HepG2 (cell line): ENCODE measurements around the gene TAS1R3. TPM values are rescaled to one million over a fixed set of nuclear protein-coding genes. Genes with fewer than 3 reads are reported as not detected.

Experiments
- AGO1 ChIP-seq: fragments of 200-400 bp; formaldehyde crosslinking; IDR thresholded peaks from 2 replicates; pipeline ENCODE4 v1.6.1; 2017; ENCODE audit warnings: mild to moderate bottlenecking, low read depth, low read length, moderate library complexity; ENCODE audit not compliant: poor library complexity, severe bottlenecking
- AGO2 ChIP-seq: fragments of 200-400 bp; formaldehyde crosslinking; optimal IDR thresholded peaks from 2 replicates; pipeline ENCODE3; 2017; ENCODE audit warnings: mild to moderate bottlenecking, low read depth, low read length, moderate library complexity
- CBFB ChIP-seq: sonication (generic); formaldehyde crosslinking; IDR thresholded peaks from 2 replicates; pipeline ENCODE4 v1.4.0; 2020; ENCODE audit warnings: missing genetic modification reagents
- CSRNP2 ChIP-seq: sonication (generic); formaldehyde crosslinking; conservative IDR thresholded peaks from 2 replicates; pipeline ENCODE4 v1.8.0; 2022; ENCODE audit warnings: low read depth, missing genetic modification reagents
- EED ChIP-seq: sonication (generic); formaldehyde crosslinking; IDR thresholded peaks from 2 replicates; pipeline ENCODE4 v1.5.0; 2020; ENCODE audit warnings: mild to moderate bottlenecking, missing genetic modification reagents
- GLI4 ChIP-seq: sonication (generic); formaldehyde crosslinking; IDR thresholded peaks from 2 replicates; pipeline ENCODE4 v1.5.1; 2020; ENCODE audit warnings: missing genetic modification reagents, mild to moderate bottlenecking, moderate library complexity, borderline replicate concordance
- GRHL1 ChIP-seq: sonication (generic); formaldehyde crosslinking; conservative IDR thresholded peaks from 2 replicates; pipeline ENCODE4 v1.8.0; 2022; ENCODE audit warnings: missing genetic modification reagents
- HDAC2 ChIP-seq: sonication (generic); formaldehyde crosslinking; IDR thresholded peaks from 2 replicates; pipeline ENCODE4 v1.4.0; 2020; ENCODE audit warnings: missing genetic modification reagents
- HNRNPUL1 ChIP-seq: fragments of 200-400 bp; formaldehyde crosslinking; IDR thresholded peaks from 2 replicates; pipeline ENCODE4 v1.6.1; 2017; ENCODE audit warnings: low read depth, mild to moderate bottlenecking, low read length, moderate library complexity
- KDM1A ChIP-seq: IDR thresholded peaks from 2 replicates; pipeline ENCODE4 v1.6.1; 2016; ENCODE audit warnings: missing compliant biosample characterization
- KLF16 ChIP-seq, 2 experiments: sonication (generic) in 1 of 2; formaldehyde crosslinking in 1 of 2; IDR thresholded peaks; 2 replicates each; pipeline versions ENCODE4 v1.6.1 to v1.8.0; 2016 to 2023; ENCODE audit warnings: missing genetic modification reagents in 2 of 2, missing compliant biosample characterization in 1 of 2
- KMT2B ChIP-seq: IDR thresholded peaks from 2 replicates; pipeline ENCODE4 v1.6.1; 2016; ENCODE audit warnings: missing genetic modification reagents, missing compliant biosample characterization
- LBX2 ChIP-seq: sonication (generic); formaldehyde crosslinking; IDR thresholded peaks from 2 replicates; pipeline ENCODE4 v1.5.0; 2020; ENCODE audit warnings: missing genetic modification reagents, mild to moderate bottlenecking, borderline replicate concordance
- NR2F6 ChIP-seq, 2 experiments: IDR thresholded peaks; 2 replicates each; pipeline ENCODE4 v1.6.1; 2016; ENCODE audit warnings: antibody characterized with exemption in 1 of 2, mild to moderate bottlenecking in 1 of 2
- PHF5A ChIP-seq: IDR thresholded peaks from one replicate; pipeline ENCODE4 v1.6.1; 2018; ENCODE audit warnings: low read depth, missing genetic modification reagents; ENCODE audit not compliant: unreplicated experiment
- RBFOX2 ChIP-seq: fragments of 200-400 bp; formaldehyde crosslinking; IDR thresholded peaks from 2 replicates; pipeline ENCODE4 v1.6.1; 2017; ENCODE audit warnings: low read depth, mild to moderate bottlenecking, low read length
- TBP ChIP-seq: sonication (generic); formaldehyde crosslinking; IDR thresholded peaks from 2 replicates; pipeline ENCODE4 v1.5.0; 2020; ENCODE audit warnings: missing genetic modification reagents
- TBX2 ChIP-seq: sonication (generic); formaldehyde crosslinking; IDR thresholded peaks from 2 replicates; pipeline ENCODE4 v1.5.0; 2020; ENCODE audit warnings: missing genetic modification reagents, mild to moderate bottlenecking, borderline replicate concordance
- THAP11 ChIP-seq: IDR thresholded peaks from 2 replicates; pipeline ENCODE4 v1.6.1; 2016; ENCODE audit warnings: missing biosample characterization, missing genetic modification reagents
- ZBTB7A ChIP-seq: sonication (generic); formaldehyde crosslinking; IDR thresholded peaks from 2 replicates; pipeline ENCODE4 v1.8.0; 2022; ENCODE audit warnings: mild to moderate bottlenecking, missing genetic modification reagents
- ZIK1 ChIP-seq: sonication (generic); formaldehyde crosslinking; IDR thresholded peaks from 2 replicates; pipeline ENCODE4 v1.5.0; 2020; ENCODE audit warnings: mild to moderate bottlenecking, low read depth, missing genetic modification reagents, borderline replicate concordance
- ZMYM4 ChIP-seq: sonication (generic); formaldehyde crosslinking; IDR thresholded peaks from 2 replicates; pipeline ENCODE4 v1.8.1; 2023; ENCODE audit warnings: mild to moderate bottlenecking, missing genetic modification reagents
- ZNF264 ChIP-seq: sonication (generic); formaldehyde crosslinking; IDR thresholded peaks from 2 replicates; pipeline ENCODE4 v1.4.0; 2020; ENCODE audit warnings: missing genetic modification reagents
- ZNF414 ChIP-seq: sonication (generic); formaldehyde crosslinking; IDR thresholded peaks from 2 replicates; pipeline ENCODE4 v1.5.0; 2020; ENCODE audit warnings: missing genetic modification reagents
- ZNF441 ChIP-seq: sonication (generic); formaldehyde crosslinking; IDR thresholded peaks from 2 replicates; pipeline ENCODE4 v1.7.0; 2021; ENCODE audit warnings: missing genetic modification reagents, borderline replicate concordance
- ZNF446 ChIP-seq: sonication (generic); formaldehyde crosslinking; IDR thresholded peaks from 2 replicates; pipeline ENCODE4 v1.5.0; 2020; ENCODE audit warnings: mild to moderate bottlenecking, missing genetic modification reagents
- ZNF75D ChIP-seq: sonication (generic); formaldehyde crosslinking; IDR thresholded peaks from 2 replicates; pipeline ENCODE4 v1.8.1; 2023; ENCODE audit warnings: missing genetic modification reagents, mild to moderate bottlenecking, borderline replicate concordance
- ZSCAN29 ChIP-seq: sonication (generic); formaldehyde crosslinking; conservative IDR thresholded peaks from 2 replicates; pipeline ENCODE4 v1.4.0; 2020; ENCODE audit warnings: mild to moderate bottlenecking, missing genetic modification reagents
- polyA plus RNA-seq, 8 experiments: library from polyadenylated mRNA; depleted of rRNA in 3 of 8; stranded (reverse) in 7 of 8; unstranded in 1 of 8; fragments of >200 nt; fragmentation: Illumina TruSeq in 4 of 8; extraction: Trizol in 4 of 8; gene quantifications; 2 replicates each; pipeline versions ENCODE4 v1.2.1 to v1.2.3, GENCODE V29; 2011 to 2016; ENCODE audit warnings: low read depth in 4 of 8, missing spikeins in 1 of 8, mixed read lengths in 1 of 8; ENCODE audit not compliant: insufficient read depth in 1 of 8
- total RNA-seq, 5 experiments: library from RNA; depleted of rRNA; stranded (reverse); fragments of >200 nt; fragmentation: Illumina TruSeq; extraction: Trizol; gene quantifications; 2 replicates each; pipeline ENCODE4 v1.2.3, GENCODE V29; 2016; ENCODE audit warnings: low read depth in 1 of 5

Gene TAS1R3
- total and polyA plus RNA-seq, 2 of the 13 experiments (the other 11 are each of a cell fraction or from before 2014, with no cell fraction given), result 0.13 to 0.15 TPM

- TF ChIP-seq ZNF446 (no peak), NR2F6 (IDR thresholded peaks at IDR 0.05) (no peak), NR2F6 (CRISPR knock-in tag; IDR thresholded peaks at IDR 0.05) (peak; percentile 36; the same call in 1 of the 2 replicates), HNRNPUL1 (no peak), KDM1A (CRISPR knock-in tag) (no peak), ZMYM4 (no peak), AGO2 (peak; percentile 77), ZNF441 (CRISPR knock-in tag) (no peak), LBX2 (no peak), RBFOX2 (peak; percentile 59), ZSCAN29 (CRISPR knock-in tag) (no peak), ZNF75D (CRISPR knock-in tag) (no peak), GLI4 (CRISPR knock-in tag) (no peak), AGO1 (peak; percentile 91), TBP (CRISPR knock-in tag) (no peak), KLF16 (CRISPR knock-in tag; IDR thresholded peaks at IDR 0.05) (no peak), GRHL1 (CRISPR knock-in tag) (no peak), CSRNP2 (CRISPR knock-in tag) (no peak), PHF5A (no peak), KMT2B (no peak), TBX2 (peak; percentile 31; the same call in 1 of the 2 replicates), ZIK1 (CRISPR knock-in tag) (no peak), EED (no peak), HDAC2 (CRISPR knock-in tag) (no peak), THAP11 (CRISPR knock-in tag) (no peak), ZNF264 (CRISPR knock-in tag) (no peak), ZBTB7A (no peak), CBFB (CRISPR knock-in tag) (no peak), ZNF414 (CRISPR knock-in tag) (no peak)
Observed at GRCh38 chr1:1356796-1357401, 25.8 kb downstream of the TAS1R3 start (continued).
